Occipital lobe (tissue), 2 donors: Measurements from ENCODE around the gene SEMA3F. TPM values are rescaled to one million over a fixed set of nuclear protein-coding genes. Genes with fewer than 3 reads are reported as not detected.
"Not testable (repeated sequence)": the region's sequence is repeated elsewhere in the genome, so short reads cannot be mapped to it uniquely, and the experiment has no call there.

Experiments
- DNase-seq: peaks from one replicate; lab custom pipeline; 2025; lab: John Stamatoyannopoulos, UW
- total RNA-seq: library from RNA; depleted of rRNA; stranded (reverse); fragments of >200 nt; gene quantifications from one replicate; pipeline ENCODE4 v1.2.3, GENCODE V29; 2014

The SEMA3F gene
- total RNA-seq, 1 donor from 2014 or later = 5.8 TPM

DNA sequence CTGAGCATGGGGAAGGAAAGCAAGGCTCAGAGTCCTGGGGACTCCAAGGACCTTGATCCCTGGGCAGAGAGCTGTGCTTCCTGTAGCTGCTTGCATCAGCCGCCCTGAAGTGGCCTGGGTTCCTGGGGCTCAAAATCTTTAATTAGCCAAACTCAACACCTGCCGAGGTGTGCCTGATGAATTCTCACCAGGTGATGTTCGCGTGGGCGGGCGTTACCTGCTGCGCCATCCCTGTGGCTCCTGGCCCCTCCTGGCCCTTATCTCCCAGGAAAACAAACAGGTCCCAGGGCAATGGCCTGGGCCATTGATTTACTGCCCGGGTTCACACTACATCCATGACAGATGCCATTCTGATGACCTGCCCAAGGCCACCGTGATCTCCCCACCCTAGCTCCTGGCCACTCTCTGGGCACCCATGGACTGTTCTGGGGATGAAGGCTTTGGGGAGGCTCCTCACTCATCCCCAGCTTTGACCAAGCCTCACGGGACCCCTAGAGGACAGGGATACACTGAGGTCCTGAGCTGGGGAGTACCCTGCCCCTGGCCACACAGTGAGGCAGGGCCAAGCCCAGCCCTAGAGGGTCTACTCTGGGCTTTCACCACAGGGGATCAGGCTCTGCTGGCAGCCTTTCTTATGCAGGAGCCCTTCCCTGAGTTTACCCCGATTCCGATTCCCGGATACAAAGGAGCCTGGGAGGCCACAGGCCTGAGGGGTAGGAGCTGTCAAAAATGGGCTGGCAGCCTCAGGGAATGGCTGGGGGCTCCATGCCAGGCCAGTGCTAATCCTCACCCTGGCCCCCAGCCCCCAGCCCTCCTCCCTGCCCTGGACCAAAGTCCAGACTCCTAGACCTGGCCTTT lies 55.6 kb downstream of the SEMA3F start:
- no peak for DNase-seq

DNA sequence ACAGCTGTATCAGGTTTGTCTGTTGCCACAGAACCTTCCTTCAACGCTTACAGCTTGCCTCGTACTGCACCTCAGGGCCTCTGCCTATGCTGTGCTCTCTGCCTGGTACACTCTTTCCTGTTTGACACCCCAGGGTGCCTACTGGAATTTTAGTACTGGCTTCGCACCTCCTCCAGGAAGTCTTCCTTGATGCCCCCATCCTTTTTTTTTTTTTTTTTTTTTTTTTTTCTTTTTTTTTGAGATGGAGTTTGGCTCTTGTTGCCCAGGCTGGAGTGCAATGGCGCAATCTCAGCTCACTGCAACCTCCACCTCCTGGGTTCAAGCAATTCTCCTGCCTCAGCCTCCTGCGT lies 56.2 kb downstream of the SEMA3F start:
- DNase-seq = not testable (repeated sequence)

DNA sequence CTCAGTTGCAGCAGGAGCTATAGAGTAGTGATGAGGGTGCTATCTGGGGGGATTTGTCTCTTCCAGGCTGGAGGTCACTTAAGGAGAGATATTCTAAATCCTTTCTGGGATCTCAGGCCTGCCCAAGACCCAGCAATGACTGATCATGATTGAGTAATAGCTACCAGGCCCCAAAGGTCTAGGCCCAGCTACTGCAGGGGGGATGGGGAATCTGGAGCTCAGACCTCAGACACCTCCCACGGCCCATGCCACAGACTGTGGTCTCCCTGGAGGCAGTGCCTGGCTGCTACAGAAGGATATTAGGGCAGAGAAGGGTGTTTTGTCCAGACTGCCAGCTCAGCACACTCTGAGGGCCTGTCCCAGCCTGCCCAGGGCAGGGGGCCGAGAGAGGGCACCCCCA lies 56.8 kb downstream of the SEMA3F start:
- DNase-seq = no peak

DNA sequence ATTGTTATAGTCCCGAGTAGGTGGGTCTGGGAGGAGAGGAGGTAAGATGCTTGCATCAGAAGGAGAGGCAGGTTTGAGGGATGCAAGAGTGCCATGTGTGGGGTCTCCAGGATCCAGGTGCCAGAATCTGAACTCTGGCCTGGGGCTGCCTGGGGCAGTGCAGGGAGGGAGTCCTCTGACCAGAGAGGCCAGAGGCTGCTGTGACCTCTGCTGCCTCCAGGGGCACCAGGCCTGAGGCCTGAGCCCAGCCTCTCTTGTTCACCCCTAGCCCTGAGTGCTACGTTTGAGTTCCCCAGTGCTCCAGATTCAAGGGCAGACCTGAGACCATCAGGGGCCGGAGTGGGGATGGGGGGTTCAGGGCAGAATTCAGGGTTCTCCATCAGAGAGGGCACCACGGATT lies 57.4 kb downstream of the SEMA3F start:
- DNase-seq = no peak

DNA sequence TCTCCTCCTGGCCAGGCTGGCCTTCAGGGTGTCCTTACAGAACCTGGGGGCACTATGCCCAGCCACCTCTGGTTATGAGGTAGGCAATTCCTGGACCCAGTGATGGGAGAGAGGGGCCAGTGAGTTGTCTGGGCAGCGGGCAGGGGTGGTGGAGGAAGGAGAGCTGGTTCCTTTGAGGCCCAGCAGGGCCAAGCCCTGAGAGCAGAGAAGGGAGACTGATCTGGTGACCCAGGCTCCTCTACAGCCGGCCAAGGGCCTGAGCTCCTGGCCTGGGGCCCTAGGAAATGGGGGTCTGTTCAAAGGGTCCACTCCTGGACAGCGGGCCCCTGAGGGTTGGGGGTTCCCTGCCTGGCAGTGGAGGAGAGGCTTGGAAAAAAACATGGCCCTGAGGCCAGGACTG lies 57.8 kb downstream of the SEMA3F start:
- no peak for DNase-seq

DNA sequence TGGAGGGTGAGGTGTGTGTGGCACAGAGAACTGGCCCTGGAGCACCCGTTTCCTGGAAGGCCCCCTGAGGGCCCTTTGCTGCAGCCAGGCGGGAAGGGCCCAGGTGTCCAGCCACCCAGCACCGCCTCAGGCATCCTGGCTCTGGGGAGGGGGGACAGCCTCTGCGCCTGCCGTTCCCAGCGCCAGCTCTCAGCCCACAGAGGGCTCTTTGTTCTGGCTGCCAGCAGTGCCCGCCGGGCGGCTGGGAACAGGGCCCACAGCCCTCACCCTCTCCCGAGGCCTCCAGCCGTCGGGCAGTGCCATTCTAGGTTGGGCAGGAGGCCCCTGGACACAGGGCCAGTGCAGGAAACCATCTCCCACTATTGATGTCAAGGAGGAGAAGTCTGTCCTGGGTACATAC lies 58.2 kb downstream of the SEMA3F start:
- DNase-seq = peak; percentile 81

DNA sequence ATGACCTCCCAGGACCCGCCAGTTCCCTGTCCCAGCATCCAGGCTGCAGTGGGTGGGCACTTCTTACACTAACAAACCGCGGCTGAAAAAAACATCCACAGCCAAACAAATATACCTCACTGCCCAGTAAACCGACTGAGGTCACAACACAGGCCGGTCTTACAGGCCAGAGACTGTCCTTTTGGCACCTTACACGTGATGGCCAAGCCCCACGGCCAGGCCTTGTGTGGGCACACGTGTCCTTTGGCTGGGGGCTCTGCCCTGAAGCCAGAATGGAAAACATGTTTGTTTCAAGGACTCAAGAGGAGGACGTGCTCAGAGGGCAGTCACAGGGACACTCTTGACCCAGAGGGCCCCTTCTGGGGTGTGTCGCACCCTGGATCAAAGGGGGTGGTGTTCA lies 59.7 kb downstream of the SEMA3F start:
- no peak for DNase-seq

DNA sequence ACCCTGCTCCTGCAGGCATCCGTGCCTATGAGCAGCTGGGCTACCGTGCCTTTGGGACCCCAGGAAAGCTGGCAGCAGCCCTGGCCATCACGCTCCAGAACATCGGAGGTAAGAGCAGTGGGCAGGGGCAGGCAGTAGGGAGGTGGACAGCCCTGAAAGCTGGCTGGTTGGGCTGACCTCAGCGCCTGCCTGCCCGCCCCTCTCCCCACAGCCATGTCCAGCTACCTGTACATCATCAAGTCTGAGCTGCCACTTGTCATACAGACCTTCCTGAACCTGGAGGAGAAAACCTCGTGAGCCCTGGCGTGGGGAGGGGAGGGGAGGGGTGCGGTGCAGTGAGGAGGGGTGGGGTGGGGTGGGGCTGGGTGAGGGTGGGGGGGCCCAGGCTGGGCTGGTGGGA lies 60.4 kb downstream of the SEMA3F start:
- DNase-seq = no peak

DNA sequence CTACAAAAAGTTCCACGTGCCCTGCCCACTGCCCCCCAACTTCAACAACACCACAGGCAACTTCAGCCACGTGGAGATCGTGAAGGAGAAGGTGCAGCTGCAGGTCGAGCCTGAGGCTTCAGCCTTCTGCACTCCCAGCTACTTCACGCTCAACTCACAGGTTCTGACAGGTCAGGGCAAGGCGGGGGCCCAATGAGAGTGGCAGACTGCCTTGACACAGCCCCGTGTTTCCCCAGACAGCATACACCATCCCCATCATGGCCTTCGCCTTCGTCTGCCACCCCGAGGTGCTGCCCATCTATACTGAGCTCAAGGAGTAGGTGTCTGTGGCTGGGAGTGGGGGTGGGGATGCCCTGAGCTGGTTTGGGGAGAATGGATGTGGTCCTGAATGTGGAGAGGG lies 62.6 kb downstream of the SEMA3F start:
- DNase-seq = no peak

DNA sequence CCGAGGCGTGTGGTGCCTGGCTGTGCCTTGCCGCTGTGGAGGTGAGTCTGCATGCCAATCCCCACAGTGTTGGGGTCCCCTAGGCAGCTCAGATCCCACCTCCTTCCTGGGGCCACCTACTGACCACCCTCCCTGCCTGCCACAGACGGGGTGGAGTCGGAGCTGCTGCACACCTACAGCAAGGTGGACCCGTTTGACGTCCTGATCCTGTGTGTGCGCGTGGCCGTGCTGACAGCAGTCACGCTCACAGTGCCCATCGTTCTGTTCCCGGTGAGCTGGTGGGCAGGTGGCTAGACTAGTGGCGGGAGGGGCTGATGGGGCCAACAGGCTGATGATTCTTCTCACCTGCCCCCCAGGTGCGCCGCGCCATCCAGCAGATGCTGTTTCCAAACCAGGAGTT lies 63.3 kb downstream of the SEMA3F start:
- no peak for DNase-seq

DNA sequence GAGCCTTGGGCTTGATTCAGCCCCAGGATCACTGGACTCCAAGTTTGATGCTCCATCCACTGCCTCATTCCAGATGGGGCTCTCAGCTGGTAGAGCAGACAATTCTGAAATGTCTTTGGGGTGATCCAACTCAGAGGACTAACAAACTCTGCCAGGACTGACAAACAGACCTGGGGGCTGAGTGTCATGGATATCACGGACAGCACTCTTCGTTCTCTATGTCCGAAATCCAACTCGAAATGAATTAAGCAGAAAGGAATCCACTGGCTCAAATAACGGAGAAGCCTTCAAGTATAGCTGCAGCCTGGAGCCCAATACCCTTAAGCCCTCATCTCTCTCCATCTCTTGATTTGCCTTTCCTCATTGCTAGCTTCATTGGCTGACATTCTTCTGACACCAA lies 64.2 kb downstream of the SEMA3F start:
- no peak for DNase-seq

DNA sequence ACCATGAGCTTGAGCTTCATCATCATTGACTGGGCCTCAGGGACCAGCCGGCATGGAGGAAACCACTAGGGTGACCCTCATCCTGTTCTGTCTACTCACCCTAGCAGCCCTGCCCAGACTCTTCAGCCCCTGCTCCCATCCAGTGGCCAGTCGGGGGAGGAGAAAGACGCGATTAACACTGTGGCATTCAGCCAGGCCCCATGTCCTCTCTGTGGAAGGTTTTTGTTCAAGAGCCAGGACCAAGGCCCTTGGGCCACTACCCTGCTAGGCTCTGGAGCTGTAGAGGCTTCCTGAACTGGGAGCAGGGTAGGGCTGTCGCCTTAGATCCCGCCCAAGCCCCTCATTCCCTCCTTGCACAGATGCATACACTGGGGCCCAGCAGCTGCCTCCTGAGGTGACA lies 65.0 kb downstream of the SEMA3F start:
- DNase-seq = no peak

DNA sequence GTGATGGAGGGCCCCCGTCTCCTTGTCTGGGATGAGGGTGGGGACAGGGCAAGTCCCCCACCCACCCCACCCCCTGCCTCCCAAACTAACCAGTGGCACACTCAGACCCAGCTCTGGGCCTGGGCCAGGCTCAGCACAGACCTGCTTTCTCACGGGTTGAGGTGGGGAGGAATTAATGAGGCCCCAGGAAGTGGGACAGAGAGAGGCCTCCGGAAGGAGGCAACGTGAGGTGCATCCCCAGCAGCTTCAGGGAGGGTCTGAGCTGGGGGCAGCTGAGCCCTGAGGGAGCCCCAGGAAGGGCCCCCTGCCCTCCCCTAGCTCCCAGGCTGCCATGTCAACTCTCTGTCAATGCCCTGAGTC lies 65.9 kb downstream of the SEMA3F start:
- DNase-seq = no peak

DNA sequence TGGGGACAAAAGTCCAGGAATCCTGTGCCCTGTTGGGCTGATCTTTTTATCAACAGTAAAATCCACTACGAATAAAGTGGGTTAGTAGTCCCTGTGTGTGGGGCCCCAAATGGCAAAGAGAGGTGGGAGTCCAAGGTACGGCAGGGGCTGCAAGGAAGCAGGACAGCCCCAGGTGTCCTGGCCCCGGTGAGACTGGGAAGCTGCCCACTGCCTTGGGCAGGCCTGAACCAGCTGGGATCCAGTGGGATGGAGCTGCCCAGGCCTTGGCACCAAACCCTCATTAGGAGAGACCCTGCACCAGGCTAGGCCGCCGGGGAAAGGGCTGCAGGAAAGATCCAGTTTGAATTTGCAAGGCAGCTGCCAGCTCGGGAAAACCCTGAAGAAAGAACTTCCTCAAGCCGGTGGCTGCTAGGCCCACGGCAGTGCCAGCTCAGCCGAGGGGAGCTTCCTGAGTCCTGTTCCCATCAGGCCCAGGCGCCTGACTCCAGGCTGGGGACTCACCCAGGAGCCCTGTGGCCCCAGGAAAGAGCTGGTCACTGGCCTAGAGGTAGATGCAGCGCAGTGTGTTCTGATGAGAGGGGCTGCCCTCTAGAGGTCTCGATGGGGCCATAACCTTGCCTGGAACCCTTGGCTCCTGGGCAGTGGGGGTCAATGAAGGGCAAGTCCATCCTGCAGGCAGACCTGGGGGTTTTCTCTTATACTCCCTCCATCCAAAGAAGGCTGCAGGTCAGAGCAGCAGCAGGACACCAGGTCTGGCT lies 66.5 kb downstream of the SEMA3F start:
- no peak for DNase-seq

DNA sequence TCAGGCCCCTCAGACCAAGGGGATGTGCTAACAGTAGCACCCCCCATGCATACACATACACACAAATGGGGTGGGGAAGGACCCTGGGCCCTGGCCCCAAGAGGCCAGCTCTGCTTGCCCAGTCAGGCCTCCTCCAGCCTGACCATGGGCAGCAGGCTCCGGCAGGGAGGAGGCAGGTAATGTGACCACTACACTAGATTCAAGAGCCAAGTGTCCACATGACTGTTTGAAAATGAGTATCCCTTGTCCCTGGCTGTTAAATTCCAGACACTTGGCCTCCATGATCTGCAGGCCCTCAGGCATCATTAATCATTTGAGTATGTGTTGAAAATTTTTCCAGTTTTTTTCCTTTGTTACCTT lies 67.0 kb downstream of the SEMA3F start:
- DNase-seq = no peak

DNA sequence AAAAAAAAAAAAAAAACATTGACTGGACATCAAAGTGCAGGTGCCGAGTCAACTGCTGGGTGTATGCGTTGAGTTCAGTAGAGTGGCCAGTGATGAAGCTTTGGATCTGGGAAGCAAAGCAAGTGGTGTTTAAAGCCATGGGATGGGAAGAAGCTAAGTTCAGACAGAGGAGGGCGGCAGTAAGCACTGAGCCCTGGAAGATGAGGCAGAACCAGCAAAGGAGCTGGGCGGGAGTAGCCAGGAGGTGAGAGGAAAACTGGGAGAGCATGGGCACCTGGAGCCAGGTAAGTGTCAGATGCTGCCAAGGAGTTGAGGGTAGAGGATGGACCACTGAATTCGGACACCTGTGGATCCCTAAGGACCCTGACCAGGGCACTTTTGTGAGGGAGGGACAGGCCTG lies 69.5 kb downstream of the SEMA3F start:
- DNase-seq = no peak

DNA sequence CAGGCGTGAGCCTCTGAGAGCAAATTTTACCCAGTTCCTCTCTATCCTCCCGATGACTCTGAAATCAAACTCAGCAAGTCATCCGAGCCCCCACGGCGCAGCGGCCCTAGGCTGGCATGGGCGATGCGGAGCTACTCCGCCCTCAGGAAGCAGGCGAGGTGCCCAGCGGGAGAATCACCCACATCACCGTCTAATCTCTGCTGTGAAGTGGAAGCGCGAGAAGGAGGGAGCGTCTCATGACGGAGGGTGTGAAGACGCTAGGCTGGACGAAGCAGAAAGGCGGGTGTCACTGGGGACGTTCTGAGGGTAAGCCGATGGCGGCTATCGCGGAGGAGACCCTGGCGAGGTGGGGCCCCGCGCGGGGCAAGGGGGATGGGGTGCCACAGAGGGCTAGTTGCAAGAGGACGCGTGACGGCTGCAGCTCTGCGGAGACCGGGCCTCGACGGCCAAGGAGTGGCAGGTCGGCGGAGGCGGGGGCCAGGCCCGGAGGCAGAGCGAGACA lies 71.8 kb downstream of the SEMA3F start:
- peak; percentile 59 for DNase-seq

DNA sequence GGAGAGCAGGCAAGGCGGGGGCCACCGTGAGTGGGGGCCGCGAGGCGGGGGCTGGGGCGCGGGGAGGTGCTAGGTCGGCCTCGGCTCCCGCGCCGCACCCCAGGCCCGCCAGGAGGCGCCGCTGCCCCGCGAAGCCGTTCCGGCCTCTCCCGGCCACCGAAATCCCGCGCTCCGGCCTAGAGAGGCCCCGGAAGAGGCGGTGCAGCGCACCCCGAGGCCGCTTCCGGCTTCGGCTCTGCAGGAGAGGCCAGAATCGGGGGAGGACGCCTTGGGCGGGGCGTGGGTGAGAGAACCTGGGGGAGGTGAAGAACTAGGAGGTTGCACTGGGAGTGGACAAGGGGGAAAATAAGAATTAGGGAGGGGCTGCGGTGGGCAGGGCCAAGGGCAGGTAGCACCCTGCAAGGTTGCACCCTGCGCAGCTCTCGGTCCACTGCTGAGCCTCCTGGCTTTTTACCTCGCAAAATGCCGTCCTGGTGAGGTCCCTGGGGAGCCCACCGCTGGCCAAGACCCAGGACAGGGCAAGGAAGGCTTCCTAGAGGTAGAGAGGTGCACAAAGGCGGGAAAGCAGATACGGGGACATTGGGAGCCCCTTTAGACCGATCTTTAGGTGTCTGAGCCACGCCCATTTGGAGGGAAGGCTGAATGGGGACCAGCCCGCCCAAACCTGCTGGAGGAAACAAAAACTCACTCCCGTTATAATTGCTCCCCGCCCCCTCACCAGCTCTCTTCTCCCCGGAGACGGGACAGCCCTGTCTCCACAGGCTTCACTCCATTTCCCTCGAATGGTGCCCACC lies 72.5 kb downstream of the SEMA3F start:
- DNase-seq = peak; percentile 86

DNA sequence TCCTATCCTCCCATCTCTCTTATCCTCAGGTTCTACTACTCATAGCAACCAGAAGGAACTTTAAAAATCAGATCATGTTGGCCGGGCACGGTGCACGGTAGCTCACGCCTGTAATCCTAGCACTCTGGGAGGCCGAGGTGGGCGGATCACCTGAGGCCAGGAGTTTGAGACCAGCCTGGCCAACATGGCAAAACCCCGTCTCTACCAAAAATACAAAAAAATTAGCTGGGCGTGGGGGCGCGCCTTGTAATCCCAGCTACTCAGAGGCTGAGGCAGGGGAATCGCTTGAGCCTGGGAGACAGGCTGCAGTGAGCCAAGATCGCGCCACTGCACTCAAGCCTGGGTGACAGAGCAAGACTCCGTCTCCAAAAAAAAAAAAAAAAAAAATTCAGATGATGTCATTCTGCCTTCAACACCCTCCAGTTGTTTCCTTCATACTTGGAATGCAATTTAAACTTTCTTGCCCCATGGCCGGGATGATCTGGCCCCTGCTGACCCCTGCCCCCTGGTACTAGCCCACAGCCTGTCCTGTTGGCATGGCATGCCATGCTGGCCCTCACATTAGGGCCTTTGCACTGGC lies 73.2 kb downstream of the SEMA3F start:
- DNase-seq = not testable (repeated sequence)

DNA sequence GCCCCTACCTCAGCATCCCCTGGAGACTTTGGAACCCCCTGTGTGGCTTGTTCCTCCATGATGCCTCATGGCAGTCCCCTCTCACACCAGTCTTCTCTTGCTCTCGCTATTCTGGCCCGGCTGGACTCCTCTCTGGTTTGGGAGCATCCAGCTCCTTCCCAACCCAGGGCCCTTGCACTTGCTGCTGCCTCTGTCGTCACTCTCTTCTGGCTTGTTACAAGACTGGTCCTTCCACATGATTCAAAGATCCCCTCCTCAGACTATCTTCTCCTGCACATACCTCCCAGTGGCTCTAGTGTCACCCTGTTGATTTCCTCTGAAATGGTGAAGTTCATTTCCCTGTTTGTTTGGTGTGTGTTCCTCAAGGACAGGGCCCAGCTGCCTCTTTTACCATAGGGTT lies 74.4 kb downstream of the SEMA3F start:
- no peak for DNase-seq

DNA sequence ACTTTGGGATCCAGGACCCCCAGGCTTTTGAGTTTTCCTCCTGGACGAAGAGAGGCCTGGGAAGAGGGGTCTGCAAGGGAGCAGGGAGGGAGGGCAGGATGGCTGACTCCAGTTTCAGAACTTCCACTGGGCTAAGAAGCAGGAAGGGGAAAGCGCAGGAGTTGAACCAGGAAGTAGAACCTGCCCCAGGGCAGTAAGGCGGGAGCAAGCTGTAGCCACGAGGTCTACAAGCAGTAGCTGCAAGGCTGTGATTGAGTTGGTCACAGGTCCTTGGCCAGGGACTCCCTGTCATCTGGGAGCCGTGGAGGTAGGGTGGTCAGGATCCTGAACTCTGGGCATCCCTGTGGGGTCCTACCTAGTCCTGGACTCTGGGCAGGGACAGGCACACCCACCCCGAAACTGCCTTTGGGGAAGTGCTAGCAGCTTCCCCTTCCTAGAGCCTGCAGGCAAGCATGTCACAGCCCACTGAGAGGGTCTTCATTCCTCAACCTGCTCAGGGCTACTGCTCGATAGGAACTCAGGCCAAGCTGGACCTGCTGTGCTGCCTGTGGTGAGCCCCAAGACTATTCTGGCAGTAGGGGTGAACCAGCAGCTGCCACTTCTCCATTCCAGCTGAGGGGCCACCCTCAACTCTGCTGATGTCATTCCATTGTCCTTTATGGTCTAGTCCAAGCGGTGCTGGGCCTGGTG lies 75.1 kb downstream of the SEMA3F start:
- DNase-seq = no peak
